GM12891 (cell line): ENCODE measurements around the gene GNA14.

Source experiments
- PAX5 ChIP-seq: IDR thresholded peaks from 2 replicates; pipeline ENCODE4 v1.6.1; 2011; ENCODE audit warnings: low read length, moderate library complexity, mild to moderate bottlenecking; ENCODE audit not compliant: insufficient read depth, severe bottlenecking
- POLR2A ChIP-seq: IDR thresholded peaks from 2 replicates; pipeline ENCODE4 v1.6.1; 2011; ENCODE audit warnings: low read depth, low read length, control low read depth
- POLR2AphosphoS5 ChIP-seq: IDR thresholded peaks from 2 replicates; pipeline ENCODE4 v1.6.1; 2011; ENCODE audit warnings: low read depth, low read length, control low read depth
- POU2F2 ChIP-seq: IDR thresholded peaks from 2 replicates; pipeline ENCODE4 v1.6.1; 2011; ENCODE audit warnings: low read depth, mild to moderate bottlenecking, control low read depth, low read length, moderate library complexity
- SPI1 ChIP-seq: IDR thresholded peaks from 2 replicates; pipeline ENCODE4 v1.6.1; 2011; ENCODE audit warnings: low read depth, low read length, control low read depth
- TAF1 ChIP-seq: IDR thresholded peaks from 2 replicates; pipeline ENCODE4 v1.6.1; 2011; ENCODE audit warnings: low read depth, low read length, control low read depth

GRCh38 chr9:77575785-77576184, 72.3 kb downstream of the GNA14 start:
- TF ChIP-seq POLR2AphosphoS5: no peak
- TF ChIP-seq TAF1: no peak
- TF ChIP-seq PAX5: no peak
- no peak for TF ChIP-seq POLR2A
- no peak for TF ChIP-seq POU2F2
- TF ChIP-seq SPI1: no peak
